Loucy (cell line): Measurements from ENCODE around the gene POC1B.

Source experiments
- H2AFZ ChIP-seq: fragments of 200-600 bp; sonication (generic); 2 replicates; pipeline ENCODE4 v1.6.0; 2016; ENCODE audit warnings: antibody characterized with exemption, mild to moderate bottlenecking, low read length, moderate library complexity
- H3F3A ChIP-seq: fragments of 200-600 bp; 2 replicates; pipeline ENCODE4 v1.6.0; 2016; ENCODE audit warnings: antibody characterized with exemption, low read depth, mild to moderate bottlenecking
- H3K27me3 ChIP-seq: fragments of 200-600 bp; sonication (generic); 2 replicates; pipeline ENCODE4 v1.6.1; 2014; ENCODE audit warnings: low read length, mild to moderate bottlenecking; ENCODE audit not compliant: insufficient read depth, poor library complexity, severe bottlenecking
- H3K36me3 ChIP-seq: fragments of 200-600 bp; sonication (generic); 2 replicates; pipeline ENCODE4 v1.6.1; 2016; ENCODE audit warnings: low read length; ENCODE audit not compliant: insufficient read depth
- H3K4me1 ChIP-seq: fragments of 200-600 bp; sonication (generic); 2 replicates; pipeline ENCODE4 v1.5.1; 2014; ENCODE audit warnings: low read length, mild to moderate bottlenecking; ENCODE audit not compliant: insufficient read depth, poor library complexity, severe bottlenecking
- H3K4me2 ChIP-seq: fragments of 200-600 bp; sonication (generic); 2 replicates; pipeline ENCODE4 v1.6.0; 2014; ENCODE audit warnings: antibody characterized with exemption, low read length, low read depth, mild to moderate bottlenecking; ENCODE audit not compliant: poor library complexity, severe bottlenecking
- H3K4me3 ChIP-seq: fragments of 200-600 bp; sonication (generic); 2 replicates; pipeline ENCODE4 v1.5.1; 2014; ENCODE audit warnings: low read length, mild to moderate bottlenecking, mixed read lengths; ENCODE audit not compliant: poor library complexity, severe bottlenecking
- H3K79me2 ChIP-seq: fragments of 200-600 bp; sonication (generic); 2 replicates; pipeline ENCODE4 v1.6.1; 2014; ENCODE audit warnings: low read length; ENCODE audit not compliant: insufficient read depth
- H3K9ac ChIP-seq: fragments of 200-600 bp; sonication (generic); 2 replicates; pipeline ENCODE4 v1.6.0; 2014; ENCODE audit warnings: mild to moderate bottlenecking, low read depth, low read length, moderate library complexity; ENCODE audit not compliant: poor library complexity, severe bottlenecking
- H3K9me2 ChIP-seq: fragments of 200-600 bp; sonication (generic); replicated peaks from 2 replicates; pipeline ENCODE4 v1.6.1; 2016; ENCODE audit warnings: low read depth, low read length, mixed read lengths
- H3K9me3 ChIP-seq: fragments of 200-600 bp; sonication (generic); 2 replicates; pipeline ENCODE4 v1.6.1; 2014; ENCODE audit warnings: mild to moderate bottlenecking, antibody characterized with exemption, low read length, low read depth; ENCODE audit not compliant: insufficient read depth
- H4K20me1 ChIP-seq: fragments of 200-600 bp; sonication (generic); 2 replicates; pipeline ENCODE4 v1.6.0; 2014; ENCODE audit warnings: antibody characterized with exemption, low read length, mild to moderate bottlenecking; ENCODE audit not compliant: insufficient read depth, poor library complexity, severe bottlenecking
- CTCF ChIP-seq: fragments of 200-600 bp; sonication (generic); conservative IDR thresholded peaks from 2 replicates; pipeline ENCODE4 v1.5.1; 2014; ENCODE audit warnings: mild to moderate bottlenecking, antibody characterized with exemption, low read length
- EZH2phosphoT487 ChIP-seq: fragments of 200-600 bp; IDR thresholded peaks from 2 replicates; pipeline ENCODE4 v1.6.1; 2018; ENCODE audit warnings: antibody characterized with exemption, mild to moderate bottlenecking, moderate library complexity, borderline replicate concordance

Gene POC1B

DNA sequence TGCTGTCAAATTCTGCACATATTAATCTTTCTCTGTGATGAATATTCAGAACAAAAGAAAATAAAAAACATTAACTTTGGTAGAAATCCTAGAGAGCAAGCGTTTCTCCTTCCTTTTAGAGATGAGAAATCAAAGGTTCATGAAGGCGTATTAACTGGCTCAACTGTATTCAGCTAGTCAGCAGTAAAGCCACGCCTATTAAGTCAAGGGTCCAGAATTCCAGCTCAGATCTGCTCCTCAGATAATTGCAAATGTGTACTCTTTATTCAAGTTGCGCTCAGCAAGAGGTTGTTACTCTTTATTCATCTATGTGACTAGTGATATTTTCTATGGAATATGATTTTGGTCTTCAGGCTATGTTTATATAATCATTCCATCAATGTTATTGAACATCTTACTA, 13.1 kb upstream of the POC1B start:
- Histone ChIP-seq H3K9me2 (no peaks in the 10 kb centered on the region), H3K4me1 (no peaks in the 10 kb centered on the region), H3K79me2 (no peaks in the 10 kb centered on the region), H3K4me2 (no peak overlapping the region), H3K9ac (no peak overlapping the region), H2AFZ (no peak overlapping the region), H3F3A (no peaks in the 10 kb centered on the region), H3K27me3 (no peaks in the 10 kb centered on the region), H3K9me3 (no peaks in the 10 kb centered on the region), H3K4me3 (no peak overlapping the region), H4K20me1 (no peaks in the 10 kb centered on the region), H3K36me3 (no peaks in the 10 kb centered on the region)
- TF ChIP-seq CTCF (no peak), EZH2phosphoT487 (no peak)

DNA sequence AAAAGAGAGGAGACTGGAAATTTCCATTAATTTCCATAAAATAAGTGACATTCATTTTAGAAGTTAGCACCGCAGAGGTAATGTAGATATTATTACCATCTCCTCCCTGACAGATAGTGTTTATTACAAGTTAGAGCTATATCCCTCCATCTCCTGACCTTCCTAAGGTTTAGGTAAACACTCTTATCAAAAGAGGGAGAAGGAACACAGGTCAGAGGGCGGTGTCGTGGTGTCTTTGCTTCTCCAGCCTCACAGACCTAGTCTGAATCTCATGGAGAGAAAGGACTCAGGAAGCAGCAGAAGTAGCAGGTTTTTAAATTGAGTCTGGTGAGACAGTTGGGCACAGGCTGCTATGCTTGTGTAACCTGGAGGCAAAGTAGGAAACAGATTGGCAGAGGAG, 11.5 kb upstream of the POC1B start:
- H3K36me3 ChIP-seq = no peaks in the 10 kb centered on the region
- no peak overlapping the region for H3K4me3 ChIP-seq
- no peaks in the 10 kb centered on the region for H3K9me2 ChIP-seq
- no peaks in the 10 kb centered on the region for H3K9me3 ChIP-seq
- no peaks in the 10 kb centered on the region for H3K4me1 ChIP-seq
- H2AFZ ChIP-seq = no peak overlapping the region
- TF ChIP-seq CTCF = no peak
- no peak for TF ChIP-seq EZH2phosphoT487
- no peaks in the 10 kb centered on the region for H3K79me2 ChIP-seq
- peaks cover 7% of the 10 kb centered on the region for H4K20me1 ChIP-seq
- no peak overlapping the region for H3K4me2 ChIP-seq
- no peaks in the 10 kb centered on the region for H3F3A ChIP-seq
- no peaks in the 10 kb centered on the region for H3K27me3 ChIP-seq
- no peak overlapping the region for H3K9ac ChIP-seq

GRCh38 chr12:89529738-89530137, 3.9 kb upstream of the POC1B start:
- Histone ChIP-seq H3K4me2 (no peak overlapping the region), H3K4me1 (peaks cover 15% of the 10 kb centered on the region), H3K9ac (no peak overlapping the region)

More at GRCh38 chr12:89529738-89530137, 3.9 kb upstream of the POC1B start:
- H4K20me1 ChIP-seq = peaks cover 13% of the 10 kb centered on the region
- peaks cover 15% of the 10 kb centered on the region; the same call in 1 of the 2 replicates for H3K79me2 ChIP-seq
- no peaks in the 10 kb centered on the region for H3K27me3 ChIP-seq
- no peaks in the 10 kb centered on the region for H3K36me3 ChIP-seq
- no peaks in the 10 kb centered on the region for H3F3A ChIP-seq
- H3K4me3 ChIP-seq = no peak overlapping the region
- H3K9me2 ChIP-seq = no peaks in the 10 kb centered on the region
- H2AFZ ChIP-seq = no peak overlapping the region
- no peaks in the 10 kb centered on the region for H3K9me3 ChIP-seq
- TF ChIP-seq EZH2phosphoT487 = no peak
- TF ChIP-seq CTCF = peak; percentile 85
